ENCODE measurements around the gene SIRPD. TPM values are rescaled to one million over a fixed set of nuclear protein-coding genes. Genes with fewer than 3 reads are reported as not detected.

SIRPD gene
- total and polyA plus RNA-seq, 2 of the 13 experiments (the other 11 are each of a cell fraction or from before 2014, with no cell fraction given): not detected

- TF ChIP-seq ZNF720 (CRISPR knock-in tag; IDR thresholded peaks at IDR 0.05): no peak
- no peak for TF ChIP-seq CAMTA2 (CRISPR knock-in tag; IDR thresholded peaks at IDR 0.05; ENCODE audit: borderline replicate concordance)
- TF ChIP-seq SETDB1 (CRISPR knock-in tag; IDR thresholded peaks at IDR 0.05; ENCODE audit: borderline replicate concordance): no peak
- TF ChIP-seq FOXA1 (IDR thresholded peaks at IDR 0.05): no peak
- TF ChIP-seq FOXA1 (CRISPR knock-in tag; IDR thresholded peaks at IDR 0.05): no peak
- TF ChIP-seq FIP1L1 (IDR thresholded peaks at IDR 0.05; ENCODE audit: borderline replicate concordance, insufficient read depth, low read depth, low read length): no peak
- TF ChIP-seq ZBTB43 (CRISPR knock-in tag; conservative IDR thresholded peaks at IDR 0.05): no peak
Observed at GRCh38 chr20:1491860-1492642, 65.5 kb downstream of the SIRPD start (continued).

GRCh38 chr20:1491281-1491840, 66.1 kb downstream of the SIRPD start, which contains the start of gene SIRPB2:
Gene SIRPB2 (minus strand): TSS chr20:1491420. CDS start chr20:1491359, 61 bp downstream.
- H3K4me1 ChIP-seq (ENCODE audit: insufficient read depth, low read length): no peaks in the 10 kb centered on the region
- H3K9me3 ChIP-seq (ENCODE audit: low read length): no peaks in the 10 kb centered on the region
- ChIA-PET POLR2A (no interaction called here), CTCF (ENCODE audit: low intra/inter-chr PET ratio, low total read pairs) (no interaction called here)
- H3K36me3 ChIP-seq (replicated peaks in 1 of 2; ENCODE audit: control insufficient read depth in 1 of 2, insufficient read depth in 2 of 2, low read length in 2 of 2): no peaks in the 10 kb centered on the region
- no peak within 1 kb of the TSS for H3K4me3 ChIP-seq (replicated peaks in 1 of 3; ENCODE audit: insufficient read depth in 1 of 3, low read depth in 2 of 3, low read length in 3 of 3)
- H3K4me2 ChIP-seq (ENCODE audit: low read depth, low read length): no peak within 1 kb of the TSS
- no peak for TF ChIP-seq MTA3 (CRISPR knock-in tag; IDR thresholded peaks at IDR 0.05)
- no peak for TF ChIP-seq E2F5 (CRISPR knock-in tag; conservative IDR thresholded peaks at IDR 0.05)
- TF ChIP-seq SP4 (CRISPR knock-in tag; IDR thresholded peaks at IDR 0.05): 0 out of 2 replicates have a peak, but pooled peaks have one; percentile 21
- FAIRE-seq (no peak), ATAC-seq (no peak), DNase-seq (ENCODE audit: low spot score) (no peak)
- no peak within 1 kb of the TSS for H3K27ac ChIP-seq (ENCODE audit: extremely low read length, insufficient read depth, low read length)
- intact Hi-C loops (cut with micrococcal nuclease; ENCODE audit: unreplicated experiment) (no loop called here), in situ Hi-C loops (cut with HindIII; ENCODE audit: extremely low pct_ligation_motif_present, low pct_unique_long_range_greater_than_20kb) (no loop called here)
- 7% methylated on average over 11 of the region's 11 CpGs for WGBS (ENCODE audit: low lambda C conversion rate)
- no peak within 1 kb of the TSS for H2AFZ ChIP-seq (ENCODE audit: low read length)
- no peak within 1 kb of the TSS for H3K9ac ChIP-seq (ENCODE audit: insufficient read depth, low read depth, low read length)
- BruUV-seq (replicated peaks): no TSS peak
- H3K79me2 ChIP-seq (ENCODE audit: insufficient read depth, low read length): no peaks in the 10 kb centered on the region
- no peaks in the 10 kb centered on the region for H4K20me1 ChIP-seq (ENCODE audit: insufficient read depth, low read length)
- H3K27me3 ChIP-seq (ENCODE audit: control insufficient read depth in 1 of 2, insufficient read depth in 2 of 2, low read length in 2 of 2): peaks cover 2 to 26% of the 10 kb centered on the region in 2 experiments; a peak in 4 of 5 replicates
